GM12872 (cell line): ENCODE results near the gene TSPAN11.

Experiments
- CTCF ChIP-seq: IDR thresholded peaks from 3 replicates; pipeline ENCODE4 v1.5.1; 2011; ENCODE audit warnings: low read depth, mild to moderate bottlenecking, low read length, moderate library complexity; ENCODE audit not compliant: insufficient read depth

Gene TSPAN11

GRCh38 chr12:30977124-30977523 is 50.6 kb downstream of the TSPAN11 start:
- no peak for TF ChIP-seq CTCF

DNA sequence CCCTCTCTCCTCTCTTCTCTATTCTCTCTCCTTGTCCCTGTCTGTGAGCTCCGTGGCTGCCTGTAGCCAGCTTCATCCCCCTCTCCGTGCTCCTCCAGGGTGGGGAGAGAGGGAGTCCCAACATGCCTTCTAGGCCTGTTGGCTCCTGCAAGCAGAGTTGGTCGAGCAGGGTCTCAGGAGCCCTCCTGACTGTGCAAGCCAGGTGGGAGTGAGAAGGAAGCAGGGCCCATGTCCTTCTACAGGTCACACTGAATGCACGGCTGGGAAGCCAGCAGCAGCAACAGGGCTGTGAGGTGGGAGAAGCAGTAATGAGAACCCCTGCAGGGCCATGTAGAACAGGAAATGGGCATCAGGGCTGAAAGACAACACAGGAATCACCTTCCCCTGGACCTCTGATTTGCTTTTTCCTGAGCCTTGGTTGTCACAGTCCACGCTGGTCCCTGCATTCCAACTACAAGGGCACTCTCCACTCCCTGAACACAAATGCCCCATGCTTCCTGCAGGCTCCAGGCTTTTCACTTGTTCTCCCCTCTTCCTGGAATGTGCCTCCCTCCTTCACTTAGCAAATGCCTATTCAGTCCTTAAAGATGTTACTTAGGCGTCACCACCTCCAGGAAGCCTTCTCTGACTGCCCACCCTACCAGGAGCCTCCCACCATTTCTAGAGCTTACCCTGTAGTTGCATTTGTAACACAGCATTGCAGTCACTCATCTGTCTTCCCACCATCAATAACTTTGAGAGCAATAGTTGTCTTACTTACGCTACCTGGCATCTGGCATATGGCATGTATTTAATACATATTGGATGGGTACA is 51.2 kb downstream of the TSPAN11 start:
- no peak for TF ChIP-seq CTCF

- TF ChIP-seq CTCF: no peak
Measured at GRCh38 chr12:30978639-30979038, 52.1 kb downstream of the TSPAN11 start.

DNA sequence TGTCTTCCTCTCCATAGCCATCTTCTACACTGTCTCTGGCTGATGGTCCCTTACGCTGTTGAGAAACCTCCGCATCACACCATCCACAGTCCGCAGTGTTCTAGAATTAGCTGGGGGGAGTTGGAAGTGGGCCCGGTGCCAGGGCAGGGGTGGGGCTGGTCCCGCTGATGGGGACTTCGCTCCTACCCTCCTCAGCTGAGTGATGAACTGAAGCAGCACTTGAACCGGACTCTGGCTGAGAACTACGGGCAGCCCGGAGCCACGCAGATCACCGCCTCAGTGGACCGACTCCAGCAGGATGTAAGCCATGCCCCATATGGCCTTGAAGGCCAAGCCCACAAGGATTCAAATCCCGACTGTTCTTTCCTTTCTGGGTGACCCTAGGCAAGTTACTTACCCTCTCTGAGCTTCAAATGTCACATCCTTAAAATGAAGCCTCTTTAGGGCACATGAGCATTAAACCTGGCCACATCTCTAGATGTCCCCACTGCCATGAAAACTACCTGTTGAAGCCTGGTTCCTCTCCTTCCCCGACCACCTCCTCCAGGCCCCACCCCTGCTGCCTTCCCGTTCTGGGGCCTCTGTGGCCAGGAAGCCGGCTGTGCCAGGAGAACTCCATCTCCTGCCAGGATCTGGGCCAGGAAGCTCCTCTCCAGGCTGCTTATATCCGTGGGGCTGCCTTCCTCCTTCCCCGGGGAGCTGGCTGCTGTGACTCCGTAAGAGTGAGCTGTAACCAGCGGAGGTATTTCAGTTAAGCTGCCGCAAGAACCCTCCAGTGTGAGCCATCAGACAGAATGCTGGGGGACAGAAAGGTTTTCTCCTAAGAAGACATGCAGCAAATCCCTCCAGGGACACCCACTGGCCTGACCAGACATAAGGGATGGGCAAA is 53.1 kb downstream of the TSPAN11 start:
- no peak for TF ChIP-seq CTCF

DNA sequence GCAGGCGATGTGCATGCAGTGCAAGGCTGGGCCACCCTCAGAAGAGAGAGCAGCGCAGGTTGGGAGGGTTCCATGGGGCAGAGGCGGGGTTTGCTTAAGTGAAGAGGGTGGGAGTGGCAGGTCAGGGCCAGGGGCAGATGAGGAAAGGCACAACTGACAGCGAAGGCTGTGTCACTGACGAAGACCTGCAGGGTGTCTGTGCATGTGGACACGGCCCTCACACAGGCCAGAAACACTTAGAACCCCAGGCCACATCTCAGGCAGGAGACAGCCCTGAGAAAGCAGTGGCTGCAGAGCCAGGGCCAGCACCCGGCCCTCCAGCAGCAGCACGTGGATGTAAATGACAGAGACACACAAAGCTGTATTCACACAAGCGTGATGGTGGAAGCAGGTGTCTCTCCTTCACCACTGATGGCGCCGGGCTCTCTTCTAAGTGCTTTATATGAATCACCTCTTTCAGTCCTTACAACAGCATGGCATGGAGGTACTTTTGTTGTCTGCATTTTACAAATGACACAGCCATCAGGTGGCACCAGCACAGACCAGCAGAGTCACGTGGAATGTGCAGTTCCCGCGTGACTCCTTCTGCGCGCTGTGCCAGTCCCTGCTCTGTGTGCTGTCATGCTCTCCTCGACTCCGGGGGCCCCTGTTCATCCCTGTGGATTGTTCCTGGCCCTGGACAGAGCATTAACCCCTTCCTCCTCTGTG is 54.6 kb downstream of the TSPAN11 start:
- TF ChIP-seq CTCF: no peak

- no peak for TF ChIP-seq CTCF
Measured at GRCh38 chr12:30982413-30982812, 55.9 kb downstream of the TSPAN11 start.
